Cardiac fibroblast (primary cell): Measurements from ENCODE around the gene LENEP.
"Not testable (repeated sequence)": the region's sequence is repeated elsewhere in the genome, so short reads cannot be mapped to it uniquely, and the experiment has no call there.

Experiments
- DNase-seq, 2 donors: peaks; one replicate each; pipeline versions ENCODE4 v3.0.0 to v3.0.0-alpha.2; 2010; ENCODE audit warnings: low read depth in 2 of 2
- H3K4me3 ChIP-seq, 2 donors: replicated peaks in 1 of 2; 1 replicate in 1 of 2; 2 replicates in 1 of 2; pipeline ENCODE4 v1.5.1; 2011; ENCODE audit warnings: low read depth in 2 of 2, low read length in 2 of 2, mild to moderate bottlenecking in 2 of 2, moderate library complexity in 1 of 2
- CTCF ChIP-seq: IDR thresholded peaks from one replicate; pipeline ENCODE4 v1.5.1; 2011; ENCODE audit warnings: low read depth, mild to moderate bottlenecking, low read length, inconsistent platforms

The LENEP gene

DNA sequence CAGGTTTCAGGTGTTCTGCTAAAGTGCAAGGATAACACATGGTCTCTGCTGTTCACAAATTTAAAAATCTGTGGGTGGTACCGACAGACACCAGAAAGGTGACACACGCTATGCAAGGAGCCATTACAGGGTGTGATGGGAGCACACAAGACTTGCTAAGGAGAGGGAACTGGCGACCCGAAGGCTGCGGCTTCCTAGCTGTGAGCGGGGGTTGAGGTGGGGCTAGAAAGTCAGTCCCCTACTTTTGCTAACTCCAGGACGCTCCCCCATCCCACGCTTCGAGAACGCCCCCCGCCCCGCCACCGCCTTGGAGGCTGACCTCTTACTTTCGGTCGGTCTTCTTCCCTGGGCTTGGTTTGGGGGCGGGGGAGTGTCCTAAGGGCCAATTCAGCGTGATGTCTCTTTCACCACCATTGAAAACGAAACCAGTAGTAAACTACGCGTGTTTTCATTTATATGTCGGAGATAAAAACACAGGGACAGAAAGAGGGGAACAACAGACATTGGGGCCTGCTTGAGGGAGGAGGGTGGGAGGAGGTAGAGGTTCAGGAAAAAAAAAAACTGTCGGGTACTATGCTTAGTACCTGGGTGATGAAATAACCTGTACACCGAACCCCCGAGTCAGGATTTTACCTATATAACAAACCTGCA lies 17.9 kb upstream of the LENEP start:
- H3K4me3 ChIP-seq, result peak overlapping the region; percentile 59 to 62
- DNase-seq, result peak; percentile 61 to 74
- no peak for TF ChIP-seq CTCF

- DNase-seq, H3K4me3 ChIP-seq: not testable (repeated sequence)
These were observed 15.6 kb upstream of the LENEP start for GRCh38 chr1:154977762-154978161.

DNA sequence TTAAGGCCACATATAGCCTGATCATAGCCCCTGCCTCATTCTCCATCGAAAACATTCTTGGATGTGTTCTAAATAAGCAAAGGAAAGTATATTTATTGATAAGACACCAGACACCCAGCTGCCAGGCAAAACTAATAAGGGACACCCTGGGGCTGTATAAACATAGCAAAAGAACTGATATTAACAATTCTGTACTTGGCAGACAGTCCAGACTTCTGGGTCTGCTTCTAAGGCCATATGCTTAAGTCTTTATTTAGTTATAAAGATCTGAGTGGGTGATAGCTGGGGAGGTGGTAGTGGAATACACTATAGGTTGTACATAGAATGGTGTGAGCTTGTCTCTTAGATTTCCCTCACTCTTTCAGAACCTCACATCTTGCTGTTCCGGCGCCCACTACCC lies 15.0 kb upstream of the LENEP start:
- no peak for DNase-seq
- no peak for TF ChIP-seq CTCF
- no peak overlapping the region for H3K4me3 ChIP-seq

DNA sequence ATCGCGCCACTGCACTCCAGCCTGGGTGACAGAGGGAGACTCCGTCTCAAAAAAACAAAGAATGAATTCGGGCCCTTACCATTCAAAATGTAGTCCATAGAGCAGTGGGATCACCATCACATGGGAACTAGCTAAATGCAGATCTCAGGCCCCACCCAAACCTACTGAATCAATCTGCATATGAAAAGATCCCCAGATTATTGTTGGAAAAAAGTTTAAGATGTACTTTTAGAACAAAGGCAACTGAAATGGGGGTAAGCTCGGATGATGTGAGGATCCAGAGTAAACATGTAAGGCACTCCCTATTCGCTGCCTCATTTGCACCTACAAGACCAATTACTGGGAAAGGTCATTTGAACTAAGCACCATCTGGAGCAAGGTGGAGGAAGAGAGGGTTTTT lies 11.0 kb upstream of the LENEP start:
- peak overlapping the region in 1 of 2 donors; percentile 3 for H3K4me3 ChIP-seq
- TF ChIP-seq CTCF, result no peak
- DNase-seq, result no peak

DNA sequence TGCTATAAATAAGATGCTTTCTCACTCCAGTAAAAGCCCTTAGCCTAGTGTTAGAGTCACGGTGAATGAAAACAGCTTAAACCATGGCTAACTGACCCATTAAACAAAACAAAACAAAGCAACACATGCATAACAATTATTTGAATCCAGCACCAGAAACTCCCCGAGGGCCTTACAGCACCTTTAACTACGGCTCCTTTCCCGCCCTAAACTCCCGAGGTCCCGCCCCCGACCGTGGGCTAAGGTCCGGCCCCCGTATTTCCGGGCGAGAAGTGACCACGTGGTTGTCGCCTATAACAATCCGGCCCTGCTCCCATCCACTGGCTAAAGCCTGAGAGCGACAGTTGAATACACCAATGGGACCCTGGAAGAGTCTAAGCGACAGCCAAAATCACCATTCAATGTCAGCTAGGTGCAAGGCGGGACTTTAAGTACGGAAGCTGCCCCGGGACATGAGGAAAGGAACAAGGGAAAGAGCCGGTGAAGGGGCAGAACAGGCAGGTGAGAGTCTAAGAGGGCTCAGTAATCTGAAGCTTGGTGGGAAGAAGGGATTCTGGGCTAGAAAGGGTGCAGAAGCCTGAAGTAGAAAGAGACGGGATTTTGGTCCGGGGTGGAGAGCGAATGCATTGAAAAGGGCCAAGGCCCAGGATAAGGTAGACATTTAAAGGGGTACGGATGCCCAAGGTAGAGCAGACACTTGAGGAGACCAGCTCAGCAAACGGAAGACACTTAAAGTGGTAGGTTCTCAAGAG lies 10.3 kb upstream of the LENEP start, which contains the start of gene FLAD1:
Gene FLAD1, plus strand, starts transcription at position 448 of the 752 bp plus-strand sequence. CDS start 351 bp downstream, outside the sequence.
- peak within 1 kb of the TSS; percentile 73 to 81 for H3K4me3 ChIP-seq
- DNase-seq, result peak; percentile 100
- no peak for TF ChIP-seq CTCF

DNA sequence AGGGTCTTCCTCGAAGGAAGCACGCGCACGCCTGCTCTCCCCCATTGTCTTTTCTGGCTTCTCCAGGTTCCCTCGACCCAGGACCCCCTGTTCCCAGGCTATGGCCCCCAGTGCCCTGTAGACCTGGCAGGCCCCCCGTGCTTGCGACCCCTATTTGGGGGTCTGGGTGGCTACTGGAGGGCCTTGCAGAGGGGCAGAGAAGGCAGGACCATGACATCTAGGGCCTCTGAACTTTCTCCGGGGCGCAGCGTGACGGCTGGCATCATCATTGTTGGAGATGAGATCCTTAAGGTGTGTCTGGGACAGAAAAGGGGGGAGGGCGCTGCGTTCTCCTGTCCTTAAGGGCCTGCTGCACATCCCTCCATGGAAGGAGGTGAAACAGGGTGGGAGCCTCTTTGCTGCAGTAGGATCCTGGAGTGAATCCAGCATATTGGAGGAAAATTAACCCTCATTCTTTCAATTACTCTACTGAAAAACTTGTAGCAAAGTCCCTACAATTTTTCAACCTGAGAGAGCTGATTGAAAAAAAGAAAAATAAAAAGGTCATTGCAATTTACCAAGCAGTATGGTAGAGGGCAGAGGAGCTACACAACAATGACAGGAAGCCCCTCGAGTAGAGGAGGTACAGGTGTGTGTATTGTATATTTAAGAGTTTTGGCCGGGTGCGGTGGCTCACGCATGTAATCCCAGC lies 9.5 kb upstream of the LENEP start:
- no peak for TF ChIP-seq CTCF

GRCh38 chr1:154986736-154987135 lies 6.7 kb upstream of the LENEP start:
- H3K4me3 ChIP-seq, DNase-seq: not testable (repeated sequence)

More for the DNA sequence above, 9.5 kb upstream of the LENEP start:
- H3K4me3 ChIP-seq, result peak overlapping the region; percentile 73 to 81
- DNase-seq, result no peak
